Epithelial cell of prostate (primary cell): ENCODE results near the gene SHCBP1.
"Not testable (repeated sequence)": the region's sequence is repeated elsewhere in the genome, so short reads cannot be mapped to it uniquely, and the experiment has no call there.

ENCODE experiments used
- DNase-seq: peaks from one replicate; pipeline ENCODE4 v3.0.0-alpha.2; 2011; ENCODE audit warnings: low read depth, low spot score
- H3K27ac ChIP-seq: fragments of 450-650 bp; 2 replicates; pipeline ENCODE4 v1.5.1; 2017; ENCODE audit warnings: mild to moderate bottlenecking

Gene SHCBP1

DNA sequence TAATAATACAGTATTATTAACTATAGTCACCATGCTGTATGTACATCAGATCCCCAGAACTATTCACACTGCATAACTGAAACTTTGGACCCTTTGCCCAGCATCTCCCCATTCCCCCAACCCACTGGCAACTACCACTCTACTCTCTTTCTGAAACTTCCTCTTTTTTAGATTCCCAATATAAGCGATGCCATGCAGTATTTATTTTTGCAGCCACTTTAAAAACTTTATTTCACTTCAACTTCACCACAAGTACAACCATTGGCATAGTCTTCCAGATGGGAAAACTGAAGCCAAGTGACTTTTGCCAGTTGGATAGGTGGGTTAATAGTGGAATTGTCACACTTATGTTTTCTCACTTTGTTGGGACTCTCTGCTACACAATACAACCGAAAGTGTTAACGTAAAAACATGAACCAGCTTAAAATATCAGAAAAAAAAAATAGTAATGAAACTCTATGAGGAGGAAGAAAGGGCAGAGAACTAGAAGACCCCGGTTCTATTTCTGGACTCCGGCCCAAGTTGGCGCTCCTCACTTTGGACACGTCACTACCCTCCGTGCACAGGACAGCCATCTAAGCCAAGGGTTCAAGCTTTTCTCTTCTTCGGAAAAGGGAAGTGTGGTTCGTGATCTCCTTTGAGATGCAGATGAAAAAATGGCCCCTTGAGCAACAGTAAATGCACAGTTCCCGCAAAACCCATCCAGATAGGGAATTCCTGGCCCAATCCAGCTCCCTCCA is 743 bp downstream of the SHCBP1 start:
- no peak for DNase-seq
- no peak overlapping the region for H3K27ac ChIP-seq

DNA sequence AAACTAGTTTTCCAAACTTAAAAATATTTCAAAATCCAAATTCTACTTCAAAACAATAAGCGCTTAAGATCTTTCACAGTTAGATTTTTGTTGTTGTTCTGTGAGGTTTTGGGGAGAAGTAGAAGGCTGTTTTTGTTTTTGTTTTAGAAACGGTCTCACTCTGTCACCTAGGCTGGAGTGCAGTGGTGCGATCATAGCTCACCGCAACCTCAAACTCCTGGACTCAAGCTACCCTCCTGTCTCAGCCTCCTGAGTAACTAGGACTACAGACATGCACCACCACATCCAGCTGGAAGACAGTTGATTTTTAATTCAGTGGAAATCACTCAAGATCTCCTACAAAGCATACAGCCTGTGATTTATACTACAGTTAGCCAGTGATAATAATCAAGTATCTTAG is 2.7 kb downstream of the SHCBP1 start:
- DNase-seq = no peak
- no peak overlapping the region for H3K27ac ChIP-seq

DNA sequence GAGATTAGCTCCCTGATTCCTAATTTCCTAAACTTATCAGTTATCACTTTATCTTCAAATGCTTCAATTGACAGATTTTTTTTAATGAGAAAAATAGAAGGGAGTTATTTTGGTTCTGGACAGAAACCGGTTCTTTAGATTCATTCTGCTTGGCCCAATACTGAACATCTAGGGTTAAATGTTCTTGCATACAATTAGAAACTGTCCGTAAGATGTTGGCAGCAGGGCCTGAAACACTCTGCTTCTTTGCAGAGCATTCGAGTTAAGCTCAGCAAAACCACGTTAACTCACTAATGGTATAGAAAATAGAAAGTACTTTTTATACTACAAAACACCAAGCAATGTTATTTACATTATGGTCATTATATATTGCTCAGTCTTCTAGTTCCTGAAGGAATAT is 7.2 kb downstream of the SHCBP1 start:
- DNase-seq = no peak
- no peak overlapping the region for H3K27ac ChIP-seq

DNA sequence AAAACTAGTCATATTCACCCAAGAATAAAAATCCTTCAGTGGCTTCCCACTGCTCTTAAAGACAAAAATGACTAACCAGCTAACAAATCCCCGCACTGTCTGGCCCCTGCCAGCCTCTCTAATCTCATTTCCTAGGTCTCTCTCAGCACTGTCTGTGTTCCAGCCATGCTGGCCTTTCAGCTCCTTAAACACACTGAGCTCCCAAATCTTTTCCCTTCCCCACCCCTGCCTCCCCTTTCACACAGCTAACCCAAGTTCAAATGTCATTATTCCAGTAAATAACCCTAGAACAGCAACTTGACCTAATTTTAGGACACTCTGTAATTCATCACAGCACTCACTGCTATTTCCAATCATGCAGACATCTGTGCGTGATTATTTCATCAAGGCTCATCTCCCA is 7.8 kb downstream of the SHCBP1 start:
- DNase-seq = no peak
- no peak overlapping the region for H3K27ac ChIP-seq

DNA sequence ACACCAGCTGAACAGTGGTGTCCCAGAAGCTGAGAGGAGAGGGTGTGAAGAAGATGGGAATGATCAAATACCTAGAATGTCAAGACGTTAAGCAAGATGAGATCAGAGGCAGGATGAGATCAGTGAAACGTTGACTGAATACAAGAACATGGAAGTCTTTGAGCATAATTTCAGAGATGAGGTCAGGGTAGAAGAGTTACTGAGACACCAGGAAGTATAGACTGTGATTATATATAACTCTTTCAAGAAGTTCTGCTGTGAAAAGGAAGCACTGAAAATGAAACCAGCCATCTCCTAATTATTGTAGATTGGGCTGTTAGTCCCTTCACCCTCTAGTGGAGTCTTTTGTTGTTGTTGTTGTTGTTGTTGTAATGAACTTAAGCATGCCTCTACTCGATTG is 9.1 kb downstream of the SHCBP1 start:
- H3K27ac ChIP-seq = no peak overlapping the region
- no peak for DNase-seq

DNA sequence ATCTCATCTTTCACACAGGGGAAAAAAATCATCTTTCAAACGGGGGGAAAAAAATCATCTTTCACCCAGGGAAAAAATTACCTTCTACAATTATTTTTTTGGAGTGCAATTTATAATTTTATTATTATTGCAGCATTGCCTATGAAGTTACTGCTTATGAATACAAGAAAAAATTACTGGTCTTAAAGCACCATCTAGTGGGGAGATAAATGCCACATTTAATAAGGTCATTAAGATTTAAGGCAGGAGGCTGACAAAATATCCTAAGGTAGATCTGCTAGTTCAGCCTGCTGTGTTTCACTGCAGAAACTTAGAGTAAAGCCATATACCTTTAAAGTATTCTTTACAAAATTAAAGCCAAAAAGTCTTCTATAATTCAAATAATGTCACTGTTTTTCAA is 13.7 kb downstream of the SHCBP1 start:
- no peak for DNase-seq

DNA sequence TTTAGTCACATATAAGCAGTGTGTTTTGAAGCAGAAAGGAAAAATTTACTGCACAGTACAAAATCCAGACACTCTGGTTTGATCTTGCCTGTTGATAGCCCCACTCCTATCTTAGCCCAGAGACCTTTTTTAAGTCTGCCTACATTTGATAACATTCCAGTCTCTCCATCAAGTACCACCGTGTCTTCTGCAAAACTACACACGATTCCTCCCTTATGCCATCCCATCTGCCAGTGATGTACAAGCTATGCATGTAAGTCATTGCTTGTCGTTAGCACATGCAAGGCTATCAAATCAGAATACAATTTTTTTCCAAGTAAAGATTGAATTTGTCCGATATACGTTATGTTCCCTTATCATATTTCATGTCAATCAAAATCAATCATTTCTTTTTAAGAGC is 14.9 kb downstream of the SHCBP1 start:
- no peak for DNase-seq

More for the DNA sequence above, 13.7 kb downstream of the SHCBP1 start:
- H3K27ac ChIP-seq = no peak overlapping the region

DNA sequence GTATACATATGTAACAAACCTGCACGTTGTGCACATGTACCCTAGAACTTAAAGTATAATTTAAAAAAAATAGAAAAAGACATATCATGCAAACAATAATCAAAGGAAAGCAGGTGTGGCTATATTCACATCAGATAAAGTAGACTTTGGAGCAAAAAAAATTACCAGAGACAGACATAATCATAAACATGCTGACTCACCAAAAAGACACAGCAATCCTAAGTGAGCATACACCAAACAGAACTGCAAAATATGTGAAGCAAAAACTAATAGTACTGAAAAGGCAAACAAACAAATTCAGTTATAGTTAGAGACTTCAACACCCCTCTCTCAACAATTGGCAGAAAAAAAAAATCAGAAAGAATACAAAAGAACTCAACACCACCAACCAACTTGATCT is 29.9 kb downstream of the SHCBP1 start:
- no peak overlapping the region for H3K27ac ChIP-seq
- DNase-seq = no peak

More for the DNA sequence above, 14.9 kb downstream of the SHCBP1 start:
- no peak overlapping the region for H3K27ac ChIP-seq

DNA sequence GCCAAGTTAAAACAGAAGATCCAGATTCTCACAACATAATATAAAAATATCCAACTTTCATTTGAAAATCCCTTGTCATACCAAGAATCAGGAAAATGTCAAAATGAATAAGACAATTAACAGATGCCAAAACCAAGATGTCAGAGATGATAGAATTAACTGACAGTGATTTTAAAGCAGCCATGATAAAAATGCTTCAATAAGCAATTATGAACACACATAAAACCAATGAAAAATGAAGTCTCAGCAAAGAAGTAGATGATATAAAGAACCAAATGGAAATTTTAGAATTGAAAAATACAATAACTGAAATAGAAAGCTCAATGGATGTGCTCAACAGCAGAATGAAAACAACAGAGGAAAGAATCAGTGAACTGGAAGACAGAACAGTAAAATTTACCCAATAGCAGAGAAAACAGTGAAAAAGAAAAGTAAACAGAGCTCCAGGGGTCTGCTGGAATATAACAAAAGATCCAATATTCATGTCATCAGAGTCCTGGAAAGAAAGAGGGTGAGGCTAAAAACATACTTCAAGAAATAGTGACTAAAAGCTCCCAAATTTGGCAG is 35.1 kb downstream of the SHCBP1 start:
- no peak for DNase-seq
- H3K27ac ChIP-seq = no peak overlapping the region

DNA sequence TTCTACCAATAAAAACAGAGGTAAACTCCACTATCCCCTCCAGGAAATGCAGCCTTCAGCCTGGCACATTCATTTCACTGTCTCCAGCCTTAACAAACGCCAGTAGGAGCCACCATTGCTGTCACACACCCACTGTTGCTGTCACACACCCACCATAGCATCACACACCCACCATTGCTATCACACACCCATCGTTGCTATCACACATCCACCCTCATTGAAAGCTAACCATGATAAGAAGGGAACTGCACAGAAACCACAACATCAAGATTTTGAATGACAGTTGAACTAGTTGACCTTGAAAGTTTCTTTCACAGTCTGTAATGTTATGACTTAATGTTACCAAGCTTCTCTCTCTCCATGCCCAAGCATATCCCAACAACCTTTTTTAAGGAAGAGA is 38.1 kb downstream of the SHCBP1 start:
- no peak overlapping the region for H3K27ac ChIP-seq
- no peak for DNase-seq

DNA sequence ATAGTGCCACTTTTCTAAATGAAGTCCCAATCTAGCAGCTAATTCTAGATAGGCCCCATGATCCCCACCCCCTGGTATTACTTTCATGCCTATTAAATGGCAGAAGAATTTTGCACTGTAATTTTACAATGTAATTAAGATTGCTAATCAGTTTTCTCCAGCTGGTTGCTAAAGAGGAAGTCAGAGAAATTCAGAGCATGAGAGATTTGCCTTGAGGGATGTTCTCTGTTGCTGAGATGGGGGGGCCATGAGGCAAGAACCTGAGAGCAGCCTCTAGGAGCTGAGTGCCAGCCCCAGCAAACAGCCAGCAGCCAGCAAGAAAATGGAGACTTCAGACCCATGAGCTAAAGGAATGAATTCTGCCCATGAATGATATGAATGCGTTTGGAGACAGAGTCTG is 38.9 kb downstream of the SHCBP1 start:
- DNase-seq = no peak
- H3K27ac ChIP-seq = no peak overlapping the region

DNA sequence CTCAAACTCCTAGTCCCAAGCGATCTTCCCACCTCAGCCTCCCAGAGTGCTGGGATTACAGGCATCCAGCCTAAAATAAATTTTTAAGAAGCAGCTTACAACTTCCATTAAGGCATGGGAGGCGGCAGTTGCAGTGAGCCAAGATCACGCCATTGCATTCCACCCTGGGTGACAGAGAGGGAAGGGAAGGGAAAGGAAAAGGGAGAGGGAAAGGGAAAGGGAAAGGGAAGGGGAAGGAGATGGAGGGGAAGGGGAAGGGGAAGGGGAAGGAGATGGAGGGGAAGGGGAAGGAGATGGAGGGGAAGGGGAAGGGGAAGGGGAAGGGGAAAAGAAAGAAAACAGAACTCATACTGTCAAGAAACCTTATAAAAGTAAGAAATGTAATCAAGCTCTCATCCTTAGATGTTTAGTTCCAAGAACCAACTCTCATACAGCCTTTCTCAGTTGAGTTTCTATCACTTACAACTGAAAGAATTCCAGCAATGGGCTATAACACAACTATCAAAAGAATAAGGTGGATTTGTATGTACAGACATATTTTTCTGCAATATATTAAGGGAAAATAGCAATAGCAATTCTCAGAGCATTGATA is 43.1 kb downstream of the SHCBP1 start:
- H3K27ac ChIP-seq = no peak overlapping the region
- DNase-seq = no peak

DNA sequence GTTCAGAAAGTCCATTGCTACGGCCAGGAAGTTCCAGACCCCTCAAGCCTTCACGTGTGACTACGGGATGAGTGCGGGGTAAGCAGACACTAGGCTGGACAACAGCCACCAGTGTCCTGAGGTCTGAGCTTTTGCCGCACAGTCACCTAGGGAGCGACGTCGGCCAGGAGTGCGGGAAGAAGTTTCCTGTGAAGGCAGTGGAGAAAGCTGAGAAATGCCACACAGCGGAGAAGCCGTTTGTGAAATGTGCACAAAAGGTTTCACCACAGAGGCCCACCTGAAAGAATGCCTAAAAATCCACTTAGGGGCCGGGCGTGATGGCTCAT is 47.4 kb downstream of the SHCBP1 start:
- no peak for DNase-seq
- no peak overlapping the region for H3K27ac ChIP-seq

DNA sequence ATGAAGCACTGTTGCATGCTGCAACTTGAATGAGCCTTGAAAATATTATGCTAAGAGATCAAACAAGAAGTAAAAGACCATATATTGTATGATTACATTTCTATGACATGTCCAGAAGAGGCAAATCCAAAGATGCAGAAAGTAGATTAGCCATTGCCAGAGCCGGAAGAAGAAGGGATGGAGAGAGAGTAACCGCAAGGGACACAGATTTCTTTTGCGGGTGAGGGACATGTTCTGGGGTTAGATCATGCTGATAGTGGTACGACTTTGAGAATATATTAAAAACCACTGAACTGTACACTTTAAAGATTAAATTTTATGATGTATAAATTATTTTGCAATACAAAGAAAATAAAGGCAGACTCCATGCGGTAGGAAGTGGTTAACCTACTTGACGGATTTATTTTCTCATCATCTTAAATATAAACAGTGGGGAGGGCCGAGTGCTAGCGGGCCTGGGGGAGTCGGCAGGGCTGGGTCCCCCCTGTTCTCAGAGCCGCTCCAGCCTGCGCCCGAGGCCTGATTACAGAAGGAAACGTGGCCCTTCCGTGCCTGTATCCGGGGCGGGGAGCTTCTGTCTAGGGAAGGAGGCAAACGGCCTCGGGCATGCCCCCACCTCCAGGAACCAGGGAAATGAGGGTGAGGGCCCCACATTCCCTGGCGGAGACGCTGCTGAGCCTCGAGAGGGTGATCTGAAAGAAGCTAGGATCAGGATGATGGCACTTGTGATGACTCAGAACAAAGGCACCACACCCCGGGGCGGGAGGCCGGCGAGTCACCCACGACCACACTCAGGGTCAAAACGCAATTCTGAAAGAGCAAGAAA is 48.0 kb downstream of the SHCBP1 start:
- H3K27ac ChIP-seq = no peak overlapping the region
- no peak for DNase-seq

DNA sequence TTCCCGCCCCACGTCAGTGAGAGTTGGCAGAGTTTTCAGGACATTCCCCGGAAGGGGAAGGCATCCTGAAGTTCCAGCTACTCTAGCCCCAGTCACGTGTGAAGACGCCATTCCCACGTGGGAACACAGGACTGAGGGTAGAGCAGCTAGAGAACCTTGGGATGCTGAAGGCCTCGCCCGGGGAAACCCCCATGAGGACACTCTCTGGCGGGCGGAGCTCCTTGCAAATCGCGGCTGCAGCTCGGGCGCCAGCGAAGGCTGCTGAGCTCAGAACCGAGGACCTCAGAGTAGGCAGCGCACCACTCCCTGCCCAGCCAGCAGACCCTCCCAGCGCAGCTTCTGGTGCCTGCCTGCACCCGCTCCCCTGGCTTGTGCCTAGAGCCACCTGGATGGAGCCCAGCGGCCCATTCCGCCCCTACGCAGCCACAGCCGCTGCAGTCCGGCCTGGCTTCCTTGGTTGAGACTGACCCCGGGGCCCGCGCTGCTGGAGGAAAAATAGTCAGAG is 51.9 kb downstream of the SHCBP1 start:
- H3K27ac ChIP-seq = no peak overlapping the region
- no peak for DNase-seq

DNA sequence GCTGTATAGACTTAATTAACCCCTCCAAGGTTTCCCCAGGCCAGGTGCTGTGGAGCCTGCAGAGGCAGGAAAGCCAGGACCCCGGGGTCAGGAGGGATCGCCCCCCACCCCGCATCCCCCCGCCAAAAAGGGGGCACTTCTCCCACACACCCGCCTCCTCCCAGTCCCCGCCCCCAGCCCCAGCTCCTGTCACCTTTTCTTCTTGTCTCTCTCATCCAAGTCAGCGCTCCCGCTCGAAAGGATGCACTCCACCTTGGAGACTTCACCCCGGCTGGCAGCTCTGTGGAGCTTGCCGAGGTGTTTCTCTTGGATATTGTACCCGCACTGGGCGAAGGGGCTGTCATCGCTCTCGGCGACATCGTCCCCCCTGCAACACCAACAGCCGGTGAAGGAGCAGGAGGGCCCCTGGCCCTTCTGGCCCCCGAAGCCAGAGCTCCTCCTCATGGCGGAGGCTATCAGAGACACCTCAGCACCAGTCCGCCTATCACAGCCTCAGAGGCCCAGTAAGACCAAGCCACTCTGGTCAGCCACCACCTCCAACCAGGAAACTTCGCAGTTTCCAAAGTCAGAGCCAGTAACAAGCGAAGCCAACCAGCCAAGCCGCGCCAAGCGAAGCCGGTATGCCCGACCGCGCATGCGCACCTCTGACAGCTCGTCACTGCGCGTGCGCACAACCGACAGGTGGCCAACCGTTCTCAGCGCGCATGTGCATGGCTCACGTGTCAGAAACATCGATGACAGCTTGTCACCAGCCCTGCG is 52.5 kb downstream of the SHCBP1 start:
- H3K27ac ChIP-seq = no peak overlapping the region
- no peak for DNase-seq

DNA sequence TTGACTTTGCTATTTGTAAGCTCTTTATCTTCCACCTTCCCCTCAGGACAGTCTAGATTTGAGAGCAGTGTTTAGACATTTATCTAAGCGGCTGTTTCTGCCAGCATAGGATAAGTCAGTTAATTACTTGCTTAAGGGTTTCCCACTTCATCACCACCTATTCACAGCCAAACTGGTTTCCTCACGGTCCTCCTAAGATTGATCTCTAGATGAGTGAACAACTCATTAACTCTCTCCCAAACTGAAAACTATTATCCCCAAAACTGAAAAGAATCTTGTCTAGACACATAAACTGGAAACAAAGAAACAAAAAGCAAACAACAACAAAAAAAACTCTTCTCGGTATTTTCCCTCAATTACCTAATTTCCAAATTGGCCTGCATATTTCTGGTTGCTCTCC is 58.2 kb downstream of the SHCBP1 start:
- DNase-seq = no peak
- H3K27ac ChIP-seq = no peak overlapping the region

DNA sequence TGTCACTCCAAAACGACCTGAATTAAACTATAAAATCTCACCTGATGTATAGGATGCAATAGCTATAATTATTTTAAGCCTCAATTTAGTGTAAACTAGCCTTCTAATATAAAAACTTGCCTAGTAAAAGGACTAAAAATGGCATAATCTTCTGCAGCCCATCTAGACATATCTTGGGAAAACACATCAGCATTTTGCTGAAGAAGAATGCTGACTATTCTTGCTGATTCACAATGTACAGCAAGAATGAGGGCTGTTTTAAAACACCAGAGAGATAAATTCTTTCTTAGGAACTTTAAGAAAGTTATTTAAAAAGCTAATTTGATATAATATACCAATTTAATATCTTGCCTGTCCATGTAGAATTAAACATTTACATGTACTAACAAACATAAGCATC is 63.2 kb downstream of the SHCBP1 start:
- H3K27ac ChIP-seq = no peak overlapping the region
- DNase-seq = no peak

DNA sequence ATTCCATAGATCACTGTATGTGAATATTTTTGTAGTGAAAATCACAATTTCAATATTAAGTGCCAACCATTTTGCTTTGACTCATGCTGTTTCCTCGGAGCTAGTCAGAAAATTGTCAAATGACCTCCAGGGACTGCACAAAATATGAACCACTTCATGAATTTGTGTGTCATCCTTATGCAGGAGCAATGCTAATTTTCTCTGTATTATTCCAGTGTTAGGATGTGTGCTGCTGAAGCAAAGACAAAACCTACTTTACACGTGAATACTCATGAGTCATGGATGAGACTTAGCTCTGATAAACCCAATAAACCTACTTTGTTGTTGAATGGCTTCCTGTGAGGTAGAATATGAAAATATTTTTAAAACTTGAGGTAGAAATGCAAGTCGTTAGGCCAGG is 65.2 kb downstream of the SHCBP1 start:
- DNase-seq = peak; percentile 1
- no peak overlapping the region for H3K27ac ChIP-seq

DNA sequence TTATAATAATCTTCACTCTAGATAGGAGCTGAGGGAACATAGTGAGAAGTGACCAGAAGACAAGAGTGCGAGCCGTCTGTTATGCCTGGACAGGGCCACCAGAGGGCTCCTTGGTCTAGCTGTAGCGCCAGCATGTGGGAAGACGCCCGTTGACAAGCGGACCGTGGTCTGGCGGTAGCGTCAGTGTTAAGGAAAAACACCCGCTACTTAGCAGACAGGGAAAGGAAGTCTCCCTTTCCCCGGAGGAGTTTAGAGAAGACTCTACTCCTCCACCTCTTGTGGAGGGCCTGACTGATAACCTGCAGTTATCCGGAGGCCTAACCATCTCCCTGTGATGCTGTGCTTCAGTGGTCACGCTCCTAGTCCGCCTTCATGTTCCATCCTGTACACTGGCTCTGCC is 66.7 kb downstream of the SHCBP1 start:
- H3K27ac ChIP-seq = not testable (repeated sequence)
- peak; percentile 5 for DNase-seq
